A673 (cell line): Measurements from ENCODE around the gene TMEM8B. TPM values are rescaled to one million over a fixed set of nuclear protein-coding genes. Genes with fewer than 3 reads are reported as not detected.

Experiments
- total RNA-seq: library from RNA; stranded (reverse); gene quantifications from 2 replicates; pipeline ENCODE4 v1.2.3, GENCODE V29; 2021

The TMEM8B gene
- total RNA-seq, 1 experiment from 2014 or later = 6.9 TPM

Other genes starting within 250 kb of the TMEM8B start
- gene TESK1, start 224.0 kb upstream of the TMEM8B start, total RNA-seq = 31.8 and 31.9 TPM in 2 replicates
- not detected in 2 replicates for gene CD72, start 210.8 kb upstream of the TMEM8B start, total RNA-seq
- gene SIT1, start 178.3 kb upstream of the TMEM8B start, total RNA-seq = not detected in 2 replicates
- gene RMRP, start 171.2 kb upstream of the TMEM8B start, total RNA-seq = 13,531 and 14,573 TPM in 2 replicates
- gene CCDC107, start 170.9 kb upstream of the TMEM8B start, total RNA-seq = 12.9 and 16.4 TPM in 2 replicates
- gene ARHGEF39, start 164.0 kb upstream of the TMEM8B start, total RNA-seq = 25.0 and 27.7 TPM in 2 replicates
- gene CA9, start 155.3 kb upstream of the TMEM8B start, total RNA-seq = 0.32 and 1.4 TPM in 2 replicates
- 39.2 and 44.3 TPM in 2 replicates for gene TPM2, start 139.3 kb upstream of the TMEM8B start, total RNA-seq
- gene TLN1, start 97.0 kb upstream of the TMEM8B start, total RNA-seq = 173 and 178 TPM in 2 replicates
- gene CREB3, start 96.6 kb upstream of the TMEM8B start, total RNA-seq = 27.6 and 29.1 TPM in 2 replicates
- gene GBA2, start 80.0 kb upstream of the TMEM8B start, total RNA-seq = 67.6 and 70.5 TPM in 2 replicates
- 21.9 and 26.3 TPM in 2 replicates for gene RGP1, start 79.9 kb upstream of the TMEM8B start, total RNA-seq
- not detected in 2 replicates for gene MSMP, start 75.0 kb upstream of the TMEM8B start, total RNA-seq
- gene NPR2, start 37.6 kb upstream of the TMEM8B start, total RNA-seq = 4.7 and 9.1 TPM in 2 replicates
- gene SPAG8, start 17.0 kb upstream of the TMEM8B start, total RNA-seq = 1.1 and 1.4 TPM in 2 replicates
- 51.5 and 68.9 TPM in 2 replicates for gene HINT2, start 14.2 kb upstream of the TMEM8B start, total RNA-seq
- gene FAM221B, start 496 bp upstream of the TMEM8B start, total RNA-seq = not detected in 2 replicates
- gene OR13J1, start 41.2 kb downstream of the TMEM8B start, total RNA-seq = not detected in 2 replicates
- 0.33 TPM in 1 of 2 replicates, not detected in the other for gene HRCT1, start 77.0 kb downstream of the TMEM8B start, total RNA-seq
- gene SPAAR, start 80.3 kb downstream of the TMEM8B start, total RNA-seq = 0.37 TPM in 1 of 2 replicates, not detected in the other
- gene OR2S2, start 128.9 kb downstream of the TMEM8B start, total RNA-seq = not detected in 2 replicates
- gene RECK, start 207.7 kb downstream of the TMEM8B start, total RNA-seq = 9.1 and 11.9 TPM in 2 replicates